Adrenal gland (tissue), 12 donors: Measurements from ENCODE around the gene SMPD2. TPM values are rescaled to one million over a fixed set of nuclear protein-coding genes. Genes with fewer than 3 reads are reported as not detected.

Source experiments
- DNase-seq, 7 donors: peaks; one replicate each; pipeline ENCODE4 v3.0.0-alpha.2; 2019 to 2020
- H3K27ac ChIP-seq, 5 donors: fragments of 200-600 bp; sonication (generic) in 4 of 5; 1 replicate in 3 of 5; 2 replicates in 2 of 5; pipeline versions ENCODE4 v1.5.1 to v1.8.0; 2016 to 2020; ENCODE audit warnings: mild to moderate bottlenecking in 1 of 5
- H3K27me3 ChIP-seq: fragments of 200-600 bp; 2 replicates; pipeline ENCODE4 v1.8.0; 2021
- H3K36me3 ChIP-seq, 2 donors: fragments of 200-600 bp; replicated peaks in 1 of 2; 1 replicate in 1 of 2; 2 replicates in 1 of 2; pipeline versions ENCODE4 v1.5.1 to v1.8.0; 2018 to 2022
- H3K4me1 ChIP-seq, 2 donors: fragments of 200-600 bp; replicated peaks in 1 of 2; 1 replicate in 1 of 2; 2 replicates in 1 of 2; pipeline versions ENCODE4 v1.5.1 to v1.8.0; 2018 to 2021
- H3K4me3 ChIP-seq, 4 donors: fragments of 200-600 bp; sonication (generic) in 3 of 4; one replicate each; pipeline ENCODE4 v1.5.1; 2016 to 2018
- H3K9me3 ChIP-seq, 3 donors: fragments of 200-600 bp; sonication (generic) in 1 of 3; replicated peaks in 1 of 3; 1 replicate in 2 of 3; 2 replicates in 1 of 3; pipeline versions ENCODE4 v1.5.1 to v1.8.0; 2016 to 2021
- POLR2A ChIP-seq, 2 donors: fragments of 450-650 bp; IDR thresholded peaks; one replicate each; pipeline ENCODE4 v1.6.1; 2017; ENCODE audit warnings: antibody characterized with exemption in 2 of 2, mild to moderate bottlenecking in 2 of 2, moderate library complexity in 1 of 2
- WGBS, 4 donors: extraction: QIAGEN DNeasy Blood & Tissue Kit in 2 of 4; methylation state at CpG; one replicate each; pipeline versions ENCODE4 v1.1.5 to v1.1.7; 2013 to 2017; 5-methylcytosine and 5-hydroxymethylcytosine counted together
- intact Hi-C, 2 donors: fragments of 100-400 bp; cut with DNase I; formaldehyde crosslinking; loops; one replicate each; pipeline versions ENCODE4 v1.14.1 to v1.15.0; 2022 to 2023
- polyA plus RNA-seq, 3 donors: library from polyadenylated mRNA; stranded (reverse); fragments of 200-250 nt in 2 of 3; fragments of 350-450 nt in 1 of 3; fragmentation: Illumina TruSeq in 1 of 3; extraction: RNeasy Lipid Tissue Mini Kit (QIAGEN cat#74804) in 1 of 3; gene quantifications; one replicate each; pipeline ENCODE4 v1.2.3, GENCODE V29; 2013 to 2014
- total RNA-seq, 9 donors: library from RNA; depleted of rRNA in 4 of 9; stranded (reverse); fragments of >200 nt in 4 of 9; fragments of 120-200 nt in 1 of 9; fragmentation: NEBNext Ultra II Directional in 1 of 9; extraction: Animal tissue kit (Norgen Biotek cat#: 25700) in 1 of 9; gene quantifications; one replicate each; pipeline versions ENCODE4 v1.1.0 to v1.2.4, GENCODE V29; 2013 to 2023
- TF ChIP-seq, protein P1 (sequence below), 6 experiments: fragments of 450-650 bp in 4 of 6; fragments of 200-600 bp in 2 of 6; sonication (generic) in 1 of 6; IDR thresholded peaks; 1 replicate in 5 of 6; 2 replicates in 1 of 6; pipeline versions ENCODE4 v1.5.1 to v1.8.0; 2016 to 2021; ENCODE audit warnings: antibody characterized with exemption in 6 of 6, mild to moderate bottlenecking in 2 of 6, moderate library complexity in 1 of 6
- donor health status: healthy with polysubstance abuse.
- donor health status: Bipolar disorder and iron deficiency.
- donor health status: DM: yes; HTN: yes; CAD: no.
- donor health status: DM: no; HTN: no; CAD: no.
- donor health status: DM: no; HTN: no; CAD: no.
- donor health status: DM: yes; HTN: yes; CAD: no.

Gene SMPD2
- total and polyA plus RNA-seq, 12 donors: 3.2 to 17.5 (median 10.4) TPM

DNA sequence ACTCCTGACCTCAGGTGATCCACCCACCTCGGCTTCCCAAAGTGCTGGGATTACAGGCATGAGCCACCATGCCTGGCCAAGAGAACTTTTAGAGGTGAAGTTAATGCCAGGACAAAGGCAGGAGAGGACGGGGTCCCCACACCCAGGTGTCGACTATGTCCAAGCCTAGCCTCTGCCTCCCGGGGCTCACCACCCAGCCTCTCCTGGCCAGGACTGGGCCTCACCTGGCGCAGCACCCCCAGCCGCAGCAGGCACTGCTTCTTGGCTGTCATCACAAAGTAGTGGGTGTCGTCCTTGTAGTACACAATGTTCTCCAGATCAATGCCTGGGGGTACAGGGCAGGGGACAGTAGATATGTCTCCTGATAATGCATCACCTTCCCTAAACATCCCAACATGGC, 10.9 kb downstream of the SMPD2 start:
- no peaks in the 10 kb centered on the region for H3K27me3 ChIP-seq
- H3K4me3 ChIP-seq: no peak overlapping the region
- DNase-seq: peak in 1 of 7 donors; percentile 45
- peaks cover 11 to 19% of the 10 kb centered on the region in 2 donors for H3K4me1 ChIP-seq
- no peak overlapping the region for H3K27ac ChIP-seq
- intact Hi-C loops: no loop called here
- no peaks in the 10 kb centered on the region for H3K9me3 ChIP-seq
- WGBS, 4 donors: 90 to 95% (median 93%) methylated on average over 7 of the region's 7 CpGs
- TF ChIP-seq POLR2A (IDR thresholded peaks at IDR 0.05): no peak
- TF ChIP-seq, protein P1, sequence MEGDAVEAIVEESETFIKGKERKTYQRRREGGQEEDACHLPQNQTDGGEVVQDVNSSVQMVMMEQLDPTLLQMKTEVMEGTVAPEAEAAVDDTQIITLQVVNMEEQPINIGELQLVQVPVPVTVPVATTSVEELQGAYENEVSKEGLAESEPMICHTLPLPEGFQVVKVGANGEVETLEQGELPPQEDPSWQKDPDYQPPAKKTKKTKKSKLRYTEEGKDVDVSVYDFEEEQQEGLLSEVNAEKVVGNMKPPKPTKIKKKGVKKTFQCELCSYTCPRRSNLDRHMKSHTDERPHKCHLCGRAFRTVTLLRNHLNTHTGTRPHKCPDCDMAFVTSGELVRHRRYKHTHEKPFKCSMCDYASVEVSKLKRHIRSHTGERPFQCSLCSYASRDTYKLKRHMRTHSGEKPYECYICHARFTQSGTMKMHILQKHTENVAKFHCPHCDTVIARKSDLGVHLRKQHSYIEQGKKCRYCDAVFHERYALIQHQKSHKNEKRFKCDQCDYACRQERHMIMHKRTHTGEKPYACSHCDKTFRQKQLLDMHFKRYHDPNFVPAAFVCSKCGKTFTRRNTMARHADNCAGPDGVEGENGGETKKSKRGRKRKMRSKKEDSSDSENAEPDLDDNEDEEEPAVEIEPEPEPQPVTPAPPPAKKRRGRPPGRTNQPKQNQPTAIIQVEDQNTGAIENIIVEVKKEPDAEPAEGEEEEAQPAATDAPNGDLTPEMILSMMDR (IDR thresholded peaks at IDR 0.05): no peak
- no peaks in the 10 kb centered on the region for H3K36me3 ChIP-seq

DNA sequence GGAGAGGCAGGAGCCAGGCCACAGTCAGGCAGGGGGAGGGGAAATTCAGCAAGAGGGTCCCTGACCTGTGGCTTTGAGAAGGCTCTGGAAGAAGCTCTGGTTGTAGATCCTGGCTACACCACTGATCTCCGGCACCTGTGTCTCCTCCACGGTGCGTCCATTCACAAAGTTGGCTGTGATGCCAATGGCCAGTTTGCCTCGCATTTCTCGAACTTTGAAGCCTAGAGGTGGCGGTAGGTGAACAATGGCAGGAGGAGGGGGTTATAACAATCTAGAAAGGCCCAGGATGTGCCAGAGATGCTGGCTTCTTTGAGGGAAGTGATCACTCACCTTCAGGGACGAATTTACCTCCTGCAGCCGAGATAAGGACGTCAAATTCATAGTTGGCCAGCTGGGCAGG, 11.7 kb downstream of the SMPD2 start:
- Histone ChIP-seq H3K27me3 (no peaks in the 10 kb centered on the region), H3K4me3 (no peak overlapping the region), H3K9me3 (no peaks in the 10 kb centered on the region), H3K4me1 (peaks cover 15 to 27% of the 10 kb centered on the region in 2 donors), H3K27ac (no peak overlapping the region), H3K36me3 (no peaks in the 10 kb centered on the region)
- TF ChIP-seq POLR2A (IDR thresholded peaks at IDR 0.05): no peak
- TF ChIP-seq, protein P1 (IDR thresholded peaks at IDR 0.05): no peak
- intact Hi-C loops: no loop called here
- DNase-seq: peak in 1 of 7 donors; percentile 43
- WGBS, 4 donors: 88 to 93% (median 91%) methylated on average over 9 of the region's 9 CpGs

DNA sequence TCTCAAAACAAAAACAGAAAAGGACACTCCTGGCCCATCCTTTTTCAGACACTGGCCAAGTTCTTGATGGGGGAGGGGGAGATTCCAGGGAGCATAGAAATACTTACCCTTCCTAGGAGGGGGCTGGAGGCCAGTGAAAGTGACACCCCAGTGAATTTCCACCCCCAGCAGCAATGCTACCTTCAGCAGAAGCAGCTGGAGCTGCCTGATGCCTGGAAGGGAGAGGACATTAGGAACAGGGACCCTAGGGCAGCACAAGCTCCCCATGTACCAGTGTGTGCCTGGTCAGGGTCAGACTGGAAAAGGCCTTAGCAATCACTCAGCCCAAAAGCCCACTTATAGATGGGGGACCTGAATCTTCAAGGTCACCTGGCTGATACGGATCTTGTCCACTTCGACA, 12.6 kb downstream of the SMPD2 start:
- Histone ChIP-seq H3K27me3 (no peaks in the 10 kb centered on the region), H3K4me1 (peaks cover 15 to 31% of the 10 kb centered on the region in 2 donors), H3K36me3 (no peaks in the 10 kb centered on the region), H3K4me3 (no peak overlapping the region), H3K27ac (no peak overlapping the region), H3K9me3 (no peaks in the 10 kb centered on the region)
- TF ChIP-seq, protein P1 (IDR thresholded peaks at IDR 0.05): no peak
- no peak for TF ChIP-seq POLR2A (IDR thresholded peaks at IDR 0.05)
- 92 to 97% (median 92%) methylated on average over 2 of the region's 2 CpGs for WGBS, 4 donors
- peak in 1 of 7 donors; percentile 46 for DNase-seq
- intact Hi-C loops: no loop called here

DNA sequence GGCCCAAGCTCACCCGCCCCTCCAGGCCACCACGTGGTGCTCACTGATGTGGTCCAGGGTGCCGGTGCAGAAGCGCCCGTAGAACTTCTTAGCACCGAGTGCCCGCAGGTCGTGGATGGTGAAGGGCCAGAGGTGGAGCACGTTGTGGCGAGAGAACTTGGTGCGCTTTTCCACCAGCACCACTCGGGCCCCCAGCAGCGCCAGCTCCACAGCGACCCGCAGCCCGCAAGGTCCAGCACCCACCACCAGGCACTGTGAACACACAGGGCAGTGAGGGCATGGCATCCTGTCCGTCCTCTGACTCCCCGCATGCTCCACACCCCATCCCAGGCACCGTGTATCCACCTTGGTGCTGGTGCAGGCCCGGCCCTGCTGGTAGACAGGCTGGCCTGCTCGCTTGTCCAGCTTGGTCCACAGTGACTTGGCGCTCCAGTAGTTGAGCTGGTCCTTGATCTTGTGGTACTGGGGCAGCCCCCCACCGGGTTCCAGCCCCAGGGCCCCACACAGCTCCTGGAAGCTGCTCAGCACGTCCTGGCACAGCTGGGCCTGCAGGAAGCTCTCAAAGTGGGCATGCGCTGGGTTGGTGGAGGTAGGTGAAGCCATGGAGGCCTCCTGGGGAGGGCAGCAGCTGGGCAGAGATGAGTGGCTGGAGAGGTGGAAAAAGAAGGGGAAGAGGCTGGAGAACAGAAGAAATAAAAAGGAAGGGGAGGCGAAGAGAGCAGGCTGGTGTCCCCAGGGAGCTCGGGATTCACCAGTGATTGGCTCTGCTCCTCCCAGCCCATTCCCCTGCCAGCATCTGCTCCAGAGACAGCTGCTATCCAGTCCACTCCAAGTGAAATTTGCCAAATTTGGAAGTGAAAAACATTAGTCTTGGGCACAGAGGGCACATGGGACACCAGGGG, 13.3 kb downstream of the SMPD2 start:
- 92 to 95% (median 93%) methylated on average over 19 to 27 of the region's 27 CpGs for WGBS, 4 donors

More for the DNA sequence above, 13.3 kb downstream of the SMPD2 start:
- intact Hi-C loops: no loop called here
- H3K4me1 ChIP-seq: peaks cover 15 to 34% of the 10 kb centered on the region in 2 donors
- H3K27me3 ChIP-seq: no peaks in the 10 kb centered on the region
- TF ChIP-seq POLR2A (IDR thresholded peaks at IDR 0.05): no peak
- TF ChIP-seq, protein P1 (IDR thresholded peaks at IDR 0.05): no peak
- no peaks in the 10 kb centered on the region for H3K9me3 ChIP-seq
- H3K4me3 ChIP-seq: no peak overlapping the region
- peak overlapping the region in 2 of 5 donors; percentile 64 to 83 for H3K27ac ChIP-seq
- no peaks in the 10 kb centered on the region for H3K36me3 ChIP-seq
- DNase-seq: peak in 1 of 7 donors; percentile 44
